GM12878 (cell line): ENCODE measurements around the gene DISC1. TPM values are rescaled to one million over a fixed set of nuclear protein-coding genes. Genes with fewer than 3 reads are reported as not detected.

Source experiments
- KAT2A ChIP-seq: conservative IDR thresholded peaks from 2 replicates; pipeline ENCODE4 v1.6.1; 2011; ENCODE audit warnings: low read depth, low read length; ENCODE audit not compliant: control insufficient read depth
- MXI1 ChIP-seq: fragments of 150-350 bp; IDR thresholded peaks from 2 replicates; pipeline ENCODE4 v1.6.1; 2011; ENCODE audit warnings: low read depth, mild to moderate bottlenecking, inconsistent platforms, low read length, improper control_type of control experiment
- MYB ChIP-seq: fragments of 150-350 bp; IDR thresholded peaks from 2 replicates; pipeline ENCODE4 v1.6.1; 2014; ENCODE audit warnings: mild to moderate bottlenecking, low read depth, low read length, borderline replicate concordance
- PML ChIP-seq: IDR thresholded peaks from 2 replicates; pipeline ENCODE4 v1.6.1; 2012; ENCODE audit warnings: low read length, inconsistent platforms
- RUNX3 ChIP-seq: IDR thresholded peaks from 2 replicates; pipeline ENCODE4 v1.6.1; 2012; ENCODE audit warnings: low read length, inconsistent platforms
- SMAD5 ChIP-seq: IDR thresholded peaks from 2 replicates; pipeline ENCODE4 v1.6.1; 2016; ENCODE audit warnings: antibody characterized with exemption, low read depth
- STAT3 ChIP-seq: IDR thresholded peaks from 2 replicates; pipeline ENCODE4 v1.6.1; 2011; ENCODE audit warnings: low read depth, low read length, improper control_type of control experiment
- polyA plus RNA-seq, 11 experiments: library from polyadenylated mRNA; depleted of rRNA in 4 of 11; unstranded in 6 of 11; stranded (reverse) in 5 of 11; fragments of >200 nt; fragmentation: Nextera tagmentation in 4 of 11; fragmentation: Illumina TruSeq in 1 of 11; extraction: Ambion mirVana in 4 of 11; extraction: Trizol in 1 of 11; gene quantifications; 1 replicate in 1 of 11; 2 replicates in 10 of 11; pipeline versions ENCODE4 v1.2.1 to v1.2.3, GENCODE V29; 2011 to 2016; ENCODE audit warnings: inconsistent platforms in 2 of 11, missing spikeins in 2 of 11, low read depth in 1 of 11
- total RNA-seq, 4 experiments: library from RNA; depleted of rRNA in 3 of 4; stranded (reverse); fragments of >200 nt in 3 of 4; fragmentation: Illumina TruSeq in 1 of 4; extraction: Trizol in 1 of 4; gene quantifications; 2 replicates each; pipeline versions ENCODE4 v1.2.1 to v1.2.3, GENCODE V29; 2013 to 2021
- TF ChIP-seq, protein P1 (sequence below): IDR thresholded peaks from 2 replicates; pipeline ENCODE4 v1.6.1; 2012; ENCODE audit warnings: mild to moderate bottlenecking, low read depth, low read length
- TF ChIP-seq, protein P2 (sequence below): IDR thresholded peaks from 2 replicates; pipeline ENCODE4 v1.6.1; 2012; ENCODE audit warnings: low read depth, low read length, improper control_type of control experiment
- TF ChIP-seq, protein P3 (sequence below): IDR thresholded peaks from 2 replicates; pipeline ENCODE4 v1.6.1; 2011; ENCODE audit warnings: mild to moderate bottlenecking, low read depth, low read length, moderate library complexity; ENCODE audit not compliant: insufficient replicate concordance
- TF ChIP-seq, protein P4 (sequence below): IDR thresholded peaks from 2 replicates; pipeline ENCODE4 v1.6.1; 2012; ENCODE audit warnings: improper control_type of control experiment, low read depth, low read length; ENCODE audit not compliant: insufficient replicate concordance
- TF ChIP-seq, protein P5 (sequence below): fragments of 450-650 bp; IDR thresholded peaks from 2 replicates; pipeline ENCODE4 v1.6.1; 2017; ENCODE audit warnings: mild to moderate bottlenecking
- TF ChIP-seq, protein P6 (sequence below): fragments of 450-650 bp; IDR thresholded peaks from 2 replicates; pipeline ENCODE4 v1.6.1; 2017; ENCODE audit warnings: mild to moderate bottlenecking, moderate library complexity

Gene DISC1
- total and polyA plus RNA-seq, 10 of the 15 experiments (the other 5 are each of a cell fraction or from before 2014, with no cell fraction given): 0.05 to 0.72 (median 0.19) TPM; not detected in 1

DNA sequence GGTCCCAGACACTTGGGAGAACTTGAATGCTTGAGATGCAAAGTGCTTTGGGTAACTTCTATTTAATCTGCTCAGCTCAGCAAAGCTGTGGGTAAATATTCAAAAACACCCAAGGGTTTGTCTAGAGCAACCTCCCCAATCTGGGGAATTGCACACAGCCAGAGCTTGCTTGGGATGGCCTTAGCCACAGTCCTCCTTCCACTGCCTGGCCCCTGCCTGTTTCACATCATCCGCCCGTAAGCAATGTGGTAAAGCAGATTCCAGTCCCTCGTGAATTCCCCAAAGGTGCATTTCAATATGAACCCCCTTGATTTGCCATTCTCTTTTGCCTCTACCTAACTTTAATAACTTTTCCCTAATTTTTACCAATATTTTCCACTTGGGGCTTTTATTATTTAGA lies 418.1 kb downstream of the DISC1 start (continued):
- TF ChIP-seq, protein P1, sequence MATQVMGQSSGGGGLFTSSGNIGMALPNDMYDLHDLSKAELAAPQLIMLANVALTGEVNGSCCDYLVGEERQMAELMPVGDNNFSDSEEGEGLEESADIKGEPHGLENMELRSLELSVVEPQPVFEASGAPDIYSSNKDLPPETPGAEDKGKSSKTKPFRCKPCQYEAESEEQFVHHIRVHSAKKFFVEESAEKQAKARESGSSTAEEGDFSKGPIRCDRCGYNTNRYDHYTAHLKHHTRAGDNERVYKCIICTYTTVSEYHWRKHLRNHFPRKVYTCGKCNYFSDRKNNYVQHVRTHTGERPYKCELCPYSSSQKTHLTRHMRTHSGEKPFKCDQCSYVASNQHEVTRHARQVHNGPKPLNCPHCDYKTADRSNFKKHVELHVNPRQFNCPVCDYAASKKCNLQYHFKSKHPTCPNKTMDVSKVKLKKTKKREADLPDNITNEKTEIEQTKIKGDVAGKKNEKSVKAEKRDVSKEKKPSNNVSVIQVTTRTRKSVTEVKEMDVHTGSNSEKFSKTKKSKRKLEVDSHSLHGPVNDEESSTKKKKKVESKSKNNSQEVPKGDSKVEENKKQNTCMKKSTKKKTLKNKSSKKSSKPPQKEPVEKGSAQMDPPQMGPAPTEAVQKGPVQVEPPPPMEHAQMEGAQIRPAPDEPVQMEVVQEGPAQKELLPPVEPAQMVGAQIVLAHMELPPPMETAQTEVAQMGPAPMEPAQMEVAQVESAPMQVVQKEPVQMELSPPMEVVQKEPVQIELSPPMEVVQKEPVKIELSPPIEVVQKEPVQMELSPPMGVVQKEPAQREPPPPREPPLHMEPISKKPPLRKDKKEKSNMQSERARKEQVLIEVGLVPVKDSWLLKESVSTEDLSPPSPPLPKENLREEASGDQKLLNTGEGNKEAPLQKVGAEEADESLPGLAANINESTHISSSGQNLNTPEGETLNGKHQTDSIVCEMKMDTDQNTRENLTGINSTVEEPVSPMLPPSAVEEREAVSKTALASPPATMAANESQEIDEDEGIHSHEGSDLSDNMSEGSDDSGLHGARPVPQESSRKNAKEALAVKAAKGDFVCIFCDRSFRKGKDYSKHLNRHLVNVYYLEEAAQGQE: no peak
- no peak for TF ChIP-seq SMAD5
- TF ChIP-seq STAT3: no peak
- no peak for TF ChIP-seq RUNX3
- TF ChIP-seq MXI1: no peak
- TF ChIP-seq KAT2A: no peak
- TF ChIP-seq PML: no peak
- TF ChIP-seq, protein P2, sequence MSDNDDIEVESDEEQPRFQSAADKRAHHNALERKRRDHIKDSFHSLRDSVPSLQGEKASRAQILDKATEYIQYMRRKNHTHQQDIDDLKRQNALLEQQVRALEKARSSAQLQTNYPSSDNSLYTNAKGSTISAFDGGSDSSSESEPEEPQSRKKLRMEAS: no peak
- TF ChIP-seq, protein P3, sequence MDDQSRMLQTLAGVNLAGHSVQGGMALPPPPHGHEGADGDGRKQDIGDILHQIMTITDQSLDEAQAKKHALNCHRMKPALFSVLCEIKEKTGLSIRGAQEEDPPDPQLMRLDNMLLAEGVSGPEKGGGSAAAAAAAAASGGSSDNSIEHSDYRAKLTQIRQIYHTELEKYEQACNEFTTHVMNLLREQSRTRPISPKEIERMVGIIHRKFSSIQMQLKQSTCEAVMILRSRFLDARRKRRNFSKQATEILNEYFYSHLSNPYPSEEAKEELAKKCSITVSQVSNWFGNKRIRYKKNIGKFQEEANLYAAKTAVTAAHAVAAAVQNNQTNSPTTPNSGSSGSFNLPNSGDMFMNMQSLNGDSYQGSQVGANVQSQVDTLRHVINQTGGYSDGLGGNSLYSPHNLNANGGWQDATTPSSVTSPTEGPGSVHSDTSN: no peak
- TF ChIP-seq, protein P4, sequence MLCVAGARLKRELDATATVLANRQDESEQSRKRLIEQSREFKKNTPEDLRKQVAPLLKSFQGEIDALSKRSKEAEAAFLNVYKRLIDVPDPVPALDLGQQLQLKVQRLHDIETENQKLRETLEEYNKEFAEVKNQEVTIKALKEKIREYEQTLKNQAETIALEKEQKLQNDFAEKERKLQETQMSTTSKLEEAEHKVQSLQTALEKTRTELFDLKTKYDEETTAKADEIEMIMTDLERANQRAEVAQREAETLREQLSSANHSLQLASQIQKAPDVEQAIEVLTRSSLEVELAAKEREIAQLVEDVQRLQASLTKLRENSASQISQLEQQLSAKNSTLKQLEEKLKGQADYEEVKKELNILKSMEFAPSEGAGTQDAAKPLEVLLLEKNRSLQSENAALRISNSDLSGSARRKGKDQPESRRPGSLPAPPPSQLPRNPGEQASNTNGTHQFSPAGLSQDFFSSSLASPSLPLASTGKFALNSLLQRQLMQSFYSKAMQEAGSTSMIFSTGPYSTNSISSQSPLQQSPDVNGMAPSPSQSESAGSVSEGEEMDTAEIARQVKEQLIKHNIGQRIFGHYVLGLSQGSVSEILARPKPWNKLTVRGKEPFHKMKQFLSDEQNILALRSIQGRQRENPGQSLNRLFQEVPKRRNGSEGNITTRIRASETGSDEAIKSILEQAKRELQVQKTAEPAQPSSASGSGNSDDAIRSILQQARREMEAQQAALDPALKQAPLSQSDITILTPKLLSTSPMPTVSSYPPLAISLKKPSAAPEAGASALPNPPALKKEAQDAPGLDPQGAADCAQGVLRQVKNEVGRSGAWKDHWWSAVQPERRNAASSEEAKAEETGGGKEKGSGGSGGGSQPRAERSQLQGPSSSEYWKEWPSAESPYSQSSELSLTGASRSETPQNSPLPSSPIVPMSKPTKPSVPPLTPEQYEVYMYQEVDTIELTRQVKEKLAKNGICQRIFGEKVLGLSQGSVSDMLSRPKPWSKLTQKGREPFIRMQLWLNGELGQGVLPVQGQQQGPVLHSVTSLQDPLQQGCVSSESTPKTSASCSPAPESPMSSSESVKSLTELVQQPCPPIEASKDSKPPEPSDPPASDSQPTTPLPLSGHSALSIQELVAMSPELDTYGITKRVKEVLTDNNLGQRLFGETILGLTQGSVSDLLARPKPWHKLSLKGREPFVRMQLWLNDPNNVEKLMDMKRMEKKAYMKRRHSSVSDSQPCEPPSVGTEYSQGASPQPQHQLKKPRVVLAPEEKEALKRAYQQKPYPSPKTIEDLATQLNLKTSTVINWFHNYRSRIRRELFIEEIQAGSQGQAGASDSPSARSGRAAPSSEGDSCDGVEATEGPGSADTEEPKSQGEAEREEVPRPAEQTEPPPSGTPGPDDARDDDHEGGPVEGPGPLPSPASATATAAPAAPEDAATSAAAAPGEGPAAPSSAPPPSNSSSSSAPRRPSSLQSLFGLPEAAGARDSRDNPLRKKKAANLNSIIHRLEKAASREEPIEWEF: no peak
- TF ChIP-seq, protein P5, sequence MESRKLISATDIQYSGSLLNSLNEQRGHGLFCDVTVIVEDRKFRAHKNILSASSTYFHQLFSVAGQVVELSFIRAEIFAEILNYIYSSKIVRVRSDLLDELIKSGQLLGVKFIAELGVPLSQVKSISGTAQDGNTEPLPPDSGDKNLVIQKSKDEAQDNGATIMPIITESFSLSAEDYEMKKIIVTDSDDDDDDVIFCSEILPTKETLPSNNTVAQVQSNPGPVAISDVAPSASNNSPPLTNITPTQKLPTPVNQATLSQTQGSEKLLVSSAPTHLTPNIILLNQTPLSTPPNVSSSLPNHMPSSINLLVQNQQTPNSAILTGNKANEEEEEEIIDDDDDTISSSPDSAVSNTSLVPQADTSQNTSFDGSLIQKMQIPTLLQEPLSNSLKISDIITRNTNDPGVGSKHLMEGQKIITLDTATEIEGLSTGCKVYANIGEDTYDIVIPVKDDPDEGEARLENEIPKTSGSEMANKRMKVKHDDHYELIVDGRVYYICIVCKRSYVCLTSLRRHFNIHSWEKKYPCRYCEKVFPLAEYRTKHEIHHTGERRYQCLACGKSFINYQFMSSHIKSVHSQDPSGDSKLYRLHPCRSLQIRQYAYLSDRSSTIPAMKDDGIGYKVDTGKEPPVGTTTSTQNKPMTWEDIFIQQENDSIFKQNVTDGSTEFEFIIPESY: no peak
- TF ChIP-seq MYB: no peak
- TF ChIP-seq, protein P6, sequence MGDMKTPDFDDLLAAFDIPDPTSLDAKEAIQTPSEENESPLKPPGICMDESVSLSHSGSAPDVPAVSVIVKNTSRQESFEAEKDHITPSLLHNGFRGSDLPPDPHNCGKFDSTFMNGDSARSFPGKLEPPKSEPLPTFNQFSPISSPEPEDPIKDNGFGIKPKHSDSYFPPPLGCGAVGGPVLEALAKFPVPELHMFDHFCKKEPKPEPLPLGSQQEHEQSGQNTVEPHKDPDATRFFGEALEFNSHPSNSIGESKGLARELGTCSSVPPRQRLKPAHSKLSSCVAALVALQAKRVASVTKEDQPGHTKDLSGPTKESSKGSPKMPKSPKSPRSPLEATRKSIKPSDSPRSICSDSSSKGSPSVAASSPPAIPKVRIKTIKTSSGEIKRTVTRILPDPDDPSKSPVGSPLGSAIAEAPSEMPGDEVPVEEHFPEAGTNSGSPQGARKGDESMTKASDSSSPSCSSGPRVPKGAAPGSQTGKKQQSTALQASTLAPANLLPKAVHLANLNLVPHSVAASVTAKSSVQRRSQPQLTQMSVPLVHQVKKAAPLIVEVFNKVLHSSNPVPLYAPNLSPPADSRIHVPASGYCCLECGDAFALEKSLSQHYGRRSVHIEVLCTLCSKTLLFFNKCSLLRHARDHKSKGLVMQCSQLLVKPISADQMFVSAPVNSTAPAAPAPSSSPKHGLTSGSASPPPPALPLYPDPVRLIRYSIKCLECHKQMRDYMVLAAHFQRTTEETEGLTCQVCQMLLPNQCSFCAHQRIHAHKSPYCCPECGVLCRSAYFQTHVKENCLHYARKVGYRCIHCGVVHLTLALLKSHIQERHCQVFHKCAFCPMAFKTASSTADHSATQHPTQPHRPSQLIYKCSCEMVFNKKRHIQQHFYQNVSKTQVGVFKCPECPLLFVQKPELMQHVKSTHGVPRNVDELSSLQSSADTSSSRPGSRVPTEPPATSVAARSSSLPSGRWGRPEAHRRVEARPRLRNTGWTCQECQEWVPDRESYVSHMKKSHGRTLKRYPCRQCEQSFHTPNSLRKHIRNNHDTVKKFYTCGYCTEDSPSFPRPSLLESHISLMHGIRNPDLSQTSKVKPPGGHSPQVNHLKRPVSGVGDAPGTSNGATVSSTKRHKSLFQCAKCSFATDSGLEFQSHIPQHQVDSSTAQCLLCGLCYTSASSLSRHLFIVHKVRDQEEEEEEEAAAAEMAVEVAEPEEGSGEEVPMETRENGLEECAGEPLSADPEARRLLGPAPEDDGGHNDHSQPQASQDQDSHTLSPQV: no peak
